ENCODE data around the gene LRFN4. TPM values are rescaled to one million over a fixed set of nuclear protein-coding genes. Genes with fewer than 3 reads are reported as not detected.
A peak's percentile ranks its signal among the peaks of the same experiment; 100 is the strongest.

The LRFN4 gene
- total RNA-seq, 1 experiment from 2014 or later, result 66.7 TPM

DNA sequence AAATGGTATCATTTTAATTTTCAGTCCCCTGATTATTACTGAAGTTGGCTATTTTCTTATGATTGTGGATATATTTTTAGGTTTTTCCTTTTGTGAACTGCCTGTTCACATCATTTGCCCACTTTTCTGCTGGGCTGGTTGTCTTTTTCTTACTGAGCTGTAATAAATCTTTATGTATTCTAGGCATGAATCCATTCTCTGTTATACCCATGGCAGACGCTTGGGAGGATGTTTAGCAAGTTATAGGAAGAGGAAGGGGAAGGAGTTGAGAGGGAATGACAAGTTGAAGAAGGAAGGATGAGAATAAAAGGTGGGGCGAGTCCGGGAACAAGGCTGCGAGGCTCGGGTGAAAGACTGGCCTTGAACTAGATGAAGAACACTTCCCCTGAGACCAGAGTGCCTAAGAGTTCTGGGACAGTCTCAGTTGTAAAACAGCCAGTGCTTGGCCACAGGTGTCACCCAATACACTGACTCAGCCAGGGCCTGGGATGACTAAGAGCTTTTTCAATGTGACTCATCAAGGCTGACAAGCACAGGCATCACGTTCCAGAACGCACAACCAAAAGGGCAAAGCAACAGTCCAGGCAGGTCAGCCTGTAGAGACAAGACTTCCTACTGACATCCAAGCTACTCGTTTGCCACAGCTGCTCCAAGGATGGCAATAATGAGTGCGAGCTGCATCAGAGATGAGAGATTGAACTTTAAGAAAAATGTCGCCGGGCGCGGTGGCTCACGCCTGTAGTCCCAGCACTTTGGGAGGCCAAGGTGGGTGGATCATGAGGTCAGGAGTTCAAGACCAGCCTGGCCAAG, 35.2 kb downstream of the LRFN4 start:
- Histone ChIP-seq H3K4ac (ENCODE audit: low read depth, low read length) (no peak overlapping the region), H3K14ac (ENCODE audit: insufficient read depth, low read length) (no peak overlapping the region; the same call in 1 of the 2 replicates), H3K23me2 (ENCODE audit: insufficient read length, low read depth, low read length, poor library complexity, severe bottlenecking) (no peaks in the 10 kb centered on the region), H2BK12ac (ENCODE audit: insufficient read length, low read depth, low read length) (no peak overlapping the region), H2AFZ (ENCODE audit: low read length) (no peak overlapping the region), H3K4me1 (ENCODE audit: insufficient read depth, low read length) (peaks cover 5% of the 10 kb centered on the region; the same call in 1 of the 2 replicates), H3T11ph (ENCODE audit: low read length) (no peak overlapping the region), H3K27ac (ENCODE audit: insufficient read length, low read depth, low read length) (no peak overlapping the region), H3K56ac (ENCODE audit: insufficient read length, low read depth, low read length) (no peak overlapping the region), H4K20me1 (ENCODE audit: control insufficient read depth, insufficient read depth, insufficient read length) (no peaks in the 10 kb centered on the region), H3K27me3 (ENCODE audit: insufficient read depth, low read length) (no peaks in the 10 kb centered on the region), H3K23ac (ENCODE audit: insufficient read length, low read depth, low read length) (no peak overlapping the region), H2BK15ac (ENCODE audit: low read depth, low read length) (no peak overlapping the region), H3K4me2 (ENCODE audit: insufficient read depth, insufficient read length, low read length) (no peak overlapping the region), H4K5ac (ENCODE audit: insufficient read length, low read depth, low read length) (no peak overlapping the region), H2BK5ac (ENCODE audit: insufficient read length, low read length) (no peak overlapping the region), H3K18ac (ENCODE audit: insufficient read length, low read depth, low read length) (peak overlapping the region; percentile 27), H3K9me3 (ENCODE audit: control insufficient read depth, low read depth, low read length) (no peaks in the 10 kb centered on the region), H2BK20ac (ENCODE audit: low read depth, low read length, poor library complexity, severe bottlenecking) (no peak overlapping the region), H2AK5ac (ENCODE audit: insufficient read length, low read length) (no peak overlapping the region), H4K8ac (replicated peaks; ENCODE audit: insufficient read length, low read depth, low read length) (no peak overlapping the region), H3K79me1 (ENCODE audit: insufficient read depth, low read depth, low read length, poor library complexity, severe bottlenecking) (no peaks in the 10 kb centered on the region), H4K91ac (ENCODE audit: insufficient read length, low read depth, low read length) (no peak overlapping the region), H2BK120ac (ENCODE audit: low read depth, low read length, poor library complexity, severe bottlenecking) (no peak overlapping the region), H3K9ac (ENCODE audit: extremely low read depth, insufficient read length, low read length) (no peak overlapping the region), H3K79me2 (ENCODE audit: insufficient read depth, low read length) (no peaks in the 10 kb centered on the region)
- Mint-ChIP-seq H3K4me3 (no peak overlapping the region), H3K9me3 (no peaks in the 10 kb centered on the region; a peak in 2 of 5 replicates), H3K27me3 (ENCODE audit: low read depth) (no peaks in the 10 kb centered on the region), H3K27ac (peak overlapping the region in 2 of 3 experiments; percentile 33 to 93; a peak in 5 of 7 replicates), H3K36me3 (ENCODE audit: insufficient read depth in 1 of 3, low read depth in 3 of 3) (peaks cover 0 to 5% (median 0%) of the 10 kb centered on the region in 3 experiments; a peak in 1 of 7 replicates), H3K4me1 (peaks cover 37 to 58% of the 10 kb centered on the region in 2 experiments)
- no CpG with 5 or more reads among the region's 14 CpGs for WGBS (ENCODE audit: extremely low coverage, insufficient read length, low lambda C conversion rate)
- TF ChIP-seq, protein P1, sequence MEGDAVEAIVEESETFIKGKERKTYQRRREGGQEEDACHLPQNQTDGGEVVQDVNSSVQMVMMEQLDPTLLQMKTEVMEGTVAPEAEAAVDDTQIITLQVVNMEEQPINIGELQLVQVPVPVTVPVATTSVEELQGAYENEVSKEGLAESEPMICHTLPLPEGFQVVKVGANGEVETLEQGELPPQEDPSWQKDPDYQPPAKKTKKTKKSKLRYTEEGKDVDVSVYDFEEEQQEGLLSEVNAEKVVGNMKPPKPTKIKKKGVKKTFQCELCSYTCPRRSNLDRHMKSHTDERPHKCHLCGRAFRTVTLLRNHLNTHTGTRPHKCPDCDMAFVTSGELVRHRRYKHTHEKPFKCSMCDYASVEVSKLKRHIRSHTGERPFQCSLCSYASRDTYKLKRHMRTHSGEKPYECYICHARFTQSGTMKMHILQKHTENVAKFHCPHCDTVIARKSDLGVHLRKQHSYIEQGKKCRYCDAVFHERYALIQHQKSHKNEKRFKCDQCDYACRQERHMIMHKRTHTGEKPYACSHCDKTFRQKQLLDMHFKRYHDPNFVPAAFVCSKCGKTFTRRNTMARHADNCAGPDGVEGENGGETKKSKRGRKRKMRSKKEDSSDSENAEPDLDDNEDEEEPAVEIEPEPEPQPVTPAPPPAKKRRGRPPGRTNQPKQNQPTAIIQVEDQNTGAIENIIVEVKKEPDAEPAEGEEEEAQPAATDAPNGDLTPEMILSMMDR (conservative IDR thresholded peaks at IDR 0.05), result no peak
- DNase-seq, result peak; percentile 82

Data from H9 (cell line).